Endothelial cell of umbilical vein (primary cell): ENCODE data around the gene GADD45GIP1. TPM values are rescaled to one million over a fixed set of nuclear protein-coding genes. Genes with fewer than 3 reads are reported as not detected.

ENCODE experiments used
- BruUV-seq: library from RNA; stranded (reverse); fragments of 400-500 nt; replicated peaks from 2 replicates; lab custom pipeline; 2021; lab: Mats Ljungman, UMichigan
- CTCF ChIA-PET: fragments of 300-600, 350-600 bp; sonication (Branson Sonifier 250); formaldehyde crosslinking; loops from one replicate; lab custom pipeline; 2021; ENCODE audit warnings: antibody characterized with exemption, inconsistent platforms; lab: Charles Lee
- POLR2A ChIA-PET: fragments of 300-600, 350-600 bp; sonication (Branson Sonifier 250); formaldehyde crosslinking; loops from one replicate; lab custom pipeline; 2021; ENCODE audit warnings: antibody characterized with exemption, inconsistent platforms; lab: Charles Lee
- DNase-seq: peaks from one replicate; pipeline ENCODE4 v3.0.0-alpha.2; 2011; ENCODE audit warnings: low read depth, low spot score
- FAIRE-seq: peaks from 2 replicates; lab custom pipeline; 2011; peaks lifted over from hg19 to GRCh38; lab: Jason Lieb, UNC
- H2AFZ ChIP-seq: 2 replicates; pipeline ENCODE4 v1.6.0; 2012; ENCODE audit warnings: low read depth, low read length, control low read depth, inconsistent platforms
- H3K27ac ChIP-seq: 2 replicates; pipeline ENCODE4 v1.5.1; 2011; ENCODE audit warnings: low read depth, mild to moderate bottlenecking, control low read depth, low read length, moderate library complexity; ENCODE audit not compliant: insufficient read depth
- H3K27me3 ChIP-seq, 2 experiments: 2 replicates each; pipeline versions ENCODE4 v1.6.0 to v1.6.1; 2011; ENCODE audit warnings: low read length in 2 of 2, mixed read lengths in 1 of 2; ENCODE audit not compliant: control insufficient read depth in 2 of 2, insufficient read depth in 2 of 2
- H3K36me3 ChIP-seq, 2 experiments: 2 replicates in 1 of 2; 3 replicates in 1 of 2; pipeline ENCODE4 v1.5.1; 2011; ENCODE audit warnings: low read length in 2 of 2, mild to moderate bottlenecking in 1 of 2, moderate library complexity in 1 of 2; ENCODE audit not compliant: control insufficient read depth in 2 of 2, insufficient read depth in 2 of 2; ENCODE audit errors: extremely low read depth in 1 of 2
- H3K4me1 ChIP-seq: 3 replicates; pipeline ENCODE4 v1.5.1; 2011; ENCODE audit warnings: mild to moderate bottlenecking, low read length; ENCODE audit not compliant: control insufficient read depth, insufficient read depth; ENCODE audit errors: extremely low read depth
- H3K4me2 ChIP-seq: 2 replicates; pipeline ENCODE4 v1.6.1; 2011; ENCODE audit warnings: low read length, control low read depth, mixed read lengths; ENCODE audit not compliant: insufficient read depth
- H3K4me3 ChIP-seq, 3 experiments: fragments of 200-600 bp in 1 of 3; sonication (generic), shearing (Covaris generic) in 1 of 3; replicated peaks in 1 of 3; 2 replicates each; pipeline ENCODE4 v1.5.1; 2011 to 2016; ENCODE audit warnings: control low read depth in 3 of 3, low read length in 3 of 3, mild to moderate bottlenecking in 2 of 3, inconsistent platforms in 1 of 3, low read depth in 1 of 3, moderate library complexity in 1 of 3; ENCODE audit not compliant: insufficient read depth in 1 of 3
- H3K79me2 ChIP-seq: 2 replicates; pipeline ENCODE4 v1.6.0; 2012; ENCODE audit warnings: low read length, inconsistent platforms; ENCODE audit not compliant: control insufficient read depth, insufficient read depth
- H3K9ac ChIP-seq: replicated peaks from 2 replicates; pipeline ENCODE3; 2011; ENCODE audit warnings: low read length, control low read depth; ENCODE audit not compliant: insufficient read depth; ENCODE audit errors: extremely low read depth
- H3K9me1 ChIP-seq: replicated peaks from 3 replicates; pipeline ENCODE4 v1.6.0; 2011; ENCODE audit warnings: mild to moderate bottlenecking, low read length; ENCODE audit not compliant: control insufficient read depth, insufficient read depth; ENCODE audit errors: extremely low read depth
- H3K9me3 ChIP-seq: replicated peaks from 2 replicates; pipeline ENCODE4 v1.5.1; 2012; ENCODE audit warnings: low read length, inconsistent platforms; ENCODE audit not compliant: control insufficient read depth, insufficient read depth
- H4K20me1 ChIP-seq: replicated peaks from 2 replicates; pipeline ENCODE3; 2011; ENCODE audit warnings: mild to moderate bottlenecking, low read length; ENCODE audit not compliant: control insufficient read depth, insufficient read depth; ENCODE audit errors: extremely low read depth
- CTCF ChIP-seq, 2 donors: IDR thresholded peaks; 1 replicate in 1 of 2; 2 replicates in 1 of 2; pipeline ENCODE4 v1.5.1; 2011; ENCODE audit warnings: low read length in 2 of 2, mild to moderate bottlenecking in 2 of 2, moderate library complexity in 2 of 2, control low read depth in 1 of 2, inconsistent platforms in 1 of 2, low read depth in 1 of 2; ENCODE audit not compliant: insufficient read depth in 1 of 2; ENCODE audit errors: extremely low read depth in 1 of 2
- EZH2 ChIP-seq: IDR thresholded peaks from 2 replicates; pipeline ENCODE4 v1.6.1; 2012; ENCODE audit warnings: borderline replicate concordance, low read depth, mild to moderate bottlenecking, moderate library complexity, low read length, inconsistent platforms; ENCODE audit not compliant: severe bottlenecking
- FOS ChIP-seq: IDR thresholded peaks from 2 replicates; pipeline ENCODE4 v1.6.1; 2011; ENCODE audit warnings: mild to moderate bottlenecking, low read length, moderate library complexity, borderline replicate concordance; ENCODE audit not compliant: insufficient read depth
- GATA2 ChIP-seq: IDR thresholded peaks from 2 replicates; pipeline ENCODE4 v1.7.0; 2011; ENCODE audit warnings: low read depth, mild to moderate bottlenecking, moderate library complexity, mixed read lengths, low read length; ENCODE audit not compliant: insufficient read length, insufficient read depth
- JUN ChIP-seq: IDR thresholded peaks from 2 replicates; pipeline ENCODE4 v1.6.1; 2011; ENCODE audit warnings: borderline replicate concordance, low read depth; ENCODE audit not compliant: insufficient read length, insufficient read depth
- MAX ChIP-seq: IDR thresholded peaks from 2 replicates; pipeline ENCODE4 v1.6.1; 2011; ENCODE audit not compliant: insufficient read depth, insufficient read length
- MYC ChIP-seq: IDR thresholded peaks from one replicate; pipeline ENCODE4 v1.6.1; 2011; ENCODE audit warnings: mild to moderate bottlenecking, low read depth, low read length
- POLR2A ChIP-seq: IDR thresholded peaks from 2 replicates; pipeline ENCODE4 v1.6.1; 2012; ENCODE audit warnings: low read depth, mild to moderate bottlenecking, control low read depth, low read length
- POLR2AphosphoS5 ChIP-seq: IDR thresholded peaks from 2 replicates; pipeline ENCODE4 v1.6.1; 2012; ENCODE audit warnings: low read depth, mild to moderate bottlenecking, control low read depth, low read length, moderate library complexity; ENCODE audit not compliant: insufficient read depth
- dilution Hi-C: fragments of 300-500 bp; cut with MboI; formaldehyde crosslinking; loops from one replicate; pipeline ENCODE4 v1.15.0; 2019; ENCODE audit warnings: low sequenced_read_pairs; ENCODE audit not compliant: extremely low pct_ligation_motif_present
- intact Hi-C: fragments of 100-400 bp; cut with micrococcal nuclease; formaldehyde crosslinking; loops from one replicate; pipeline ENCODE4 v1.10.0; 2022
- polyA plus RNA-seq, 4 experiments: library from polyadenylated mRNA; depleted of rRNA in 3 of 4; stranded (reverse) in 3 of 4; unstranded in 1 of 4; fragments of >200 nt; gene quantifications; 2 replicates each; pipeline versions ENCODE4 v1.2.1 to v1.2.3, GENCODE V29; 2011 to 2012; ENCODE audit warnings: missing spikeins in 1 of 4
- total RNA-seq: library from RNA; stranded (reverse); gene quantifications from 2 replicates; pipeline ENCODE4 v1.2.3, GENCODE V29; 2021

The GADD45GIP1 gene
- total and polyA plus RNA-seq, 2 donors (not counting 3 experiments of a cell fraction or from before 2014, with no cell fraction given), result 32.8 to 38.3 TPM

GRCh38 chr19:12943437-12944044 lies 13.5 kb downstream of the GADD45GIP1 start:
- H3K79me2 ChIP-seq, result peaks cover 64% of the 10 kb centered on the region
- FAIRE-seq, result no peak
- H3K9me3 ChIP-seq, result no peaks in the 10 kb centered on the region
- H3K4me3 ChIP-seq, result no peak overlapping the region
- H3K27ac ChIP-seq, result no peak overlapping the region
- H3K4me1 ChIP-seq, result peaks cover 27% of the 10 kb centered on the region
- ChIA-PET POLR2A (interaction anchor here (0.7 kb wide), 2 partner anchors 13 to 22 kb away, joined by 3 to 7 read pairs; no protein-coding TSS in a partner anchor), CTCF (no interaction called here)
- DNase-seq, result no peak
- H3K27me3 ChIP-seq, result no peaks in the 10 kb centered on the region
- intact Hi-C loops (no loop called here), dilution Hi-C loops (no loop called here)
- H3K36me3 ChIP-seq, result peaks cover 25 to 55% of the 10 kb centered on the region in 2 experiments
- H3K9ac ChIP-seq, result no peak overlapping the region
- H3K4me2 ChIP-seq, result no peak overlapping the region
- no peak overlapping the region for H2AFZ ChIP-seq
- no peaks in the 10 kb centered on the region for H3K9me1 ChIP-seq
- no peak for TF ChIP-seq FOS
- TF ChIP-seq JUN, result no peak
- no peak for TF ChIP-seq POLR2A
- TF ChIP-seq EZH2, result no peak
- no peak for TF ChIP-seq CTCF (IDR thresholded peaks at IDR 0.05; ENCODE audit: extremely low read depth in 1 of 2, insufficient read depth in 1 of 2, low read depth in 1 of 2, low read length in 2 of 2)
- TF ChIP-seq GATA2, result no peak
- no peak for TF ChIP-seq MYC
- no peak for TF ChIP-seq MAX
- no peak for TF ChIP-seq POLR2AphosphoS5
- no peaks in the 10 kb centered on the region for H4K20me1 ChIP-seq
- no TSS peak for BruUV-seq
